H9 (cell line): Measurements from ENCODE around the gene F10. TPM values are rescaled to one million over a fixed set of nuclear protein-coding genes. Genes with fewer than 3 reads are reported as not detected.

Experiments
- DNase-seq: peaks from one replicate; pipeline ENCODE4 v3.0.0-alpha.2; 2017
- H2AFZ ChIP-seq: one replicate; pipeline ENCODE4 v1.6.1; 2013; ENCODE audit warnings: mild to moderate bottlenecking, low read length, control low read depth, moderate library complexity
- H2AK5ac ChIP-seq: 2 replicates; pipeline ENCODE4 v1.6.1; 2013; ENCODE audit warnings: low read length, control low read depth, mixed read lengths; ENCODE audit not compliant: insufficient read length
- H2BK120ac ChIP-seq: one replicate; pipeline ENCODE4 v1.6.1; 2013; ENCODE audit warnings: low read depth, mild to moderate bottlenecking, low read length, control low read depth, inconsistent platforms; ENCODE audit not compliant: poor library complexity, severe bottlenecking
- H2BK12ac ChIP-seq: 2 replicates; pipeline ENCODE4 v1.6.1; 2013; ENCODE audit warnings: low read length, control low read depth, mixed read lengths, low read depth; ENCODE audit not compliant: insufficient read length
- H2BK15ac ChIP-seq: 2 replicates; pipeline ENCODE4 v1.6.1; 2013; ENCODE audit warnings: low read depth, low read length, control low read depth
- H2BK20ac ChIP-seq: one replicate; pipeline ENCODE4 v1.6.1; 2013; ENCODE audit warnings: low read depth, mild to moderate bottlenecking, low read length, control low read depth, inconsistent platforms; ENCODE audit not compliant: poor library complexity, severe bottlenecking
- H2BK5ac ChIP-seq: 2 replicates; pipeline ENCODE4 v1.6.1; 2013; ENCODE audit warnings: low read length, control low read depth, mixed read lengths; ENCODE audit not compliant: insufficient read length
- H3K14ac ChIP-seq: 2 replicates; pipeline ENCODE4 v1.6.1; 2013; ENCODE audit warnings: low read length, control low read depth; ENCODE audit not compliant: insufficient read depth
- H3K18ac ChIP-seq: 2 replicates; pipeline ENCODE4 v1.6.1; 2013; ENCODE audit warnings: low read depth, mild to moderate bottlenecking, mixed read lengths, low read length, control low read depth; ENCODE audit not compliant: insufficient read length
- H3K23ac ChIP-seq: 2 replicates; pipeline ENCODE4 v1.6.1; 2013; ENCODE audit warnings: low read length, control low read depth, mixed read lengths, low read depth; ENCODE audit not compliant: insufficient read length
- H3K23me2 ChIP-seq: 2 replicates; pipeline ENCODE4 v1.6.1; 2013; ENCODE audit warnings: low read depth, mild to moderate bottlenecking, mixed read lengths, low read length, control low read depth; ENCODE audit not compliant: insufficient read length, poor library complexity, severe bottlenecking
- H3K27ac ChIP-seq: 2 replicates; pipeline ENCODE4 v1.5.1; 2013; ENCODE audit warnings: low read length, control low read depth, mixed read lengths, low read depth; ENCODE audit not compliant: insufficient read length
- H3K27me3 ChIP-seq: 2 replicates; pipeline ENCODE4 v1.6.1; 2013; ENCODE audit warnings: low read length, control low read depth, inconsistent platforms; ENCODE audit not compliant: insufficient read depth
- H3K4ac ChIP-seq: 2 replicates; pipeline ENCODE4 v1.6.1; 2013; ENCODE audit warnings: low read depth, mild to moderate bottlenecking, control low read depth, inconsistent platforms, low read length, moderate library complexity
- H3K4me1 ChIP-seq: 2 replicates; pipeline ENCODE4 v1.6.1; 2013; ENCODE audit warnings: low read length, control low read depth, inconsistent platforms; ENCODE audit not compliant: insufficient read depth
- H3K4me2 ChIP-seq: 2 replicates; pipeline ENCODE4 v1.6.1; 2013; ENCODE audit warnings: low read length, control low read depth, mixed read lengths; ENCODE audit not compliant: insufficient read length, insufficient read depth
- H3K56ac ChIP-seq: 2 replicates; pipeline ENCODE4 v1.6.1; 2013; ENCODE audit warnings: low read depth, mild to moderate bottlenecking, mixed read lengths, low read length, control low read depth; ENCODE audit not compliant: insufficient read length
- H3K79me1 ChIP-seq: 2 replicates; pipeline ENCODE4 v1.6.1; 2013; ENCODE audit warnings: low read depth, mild to moderate bottlenecking, moderate library complexity, low read length, control low read depth, inconsistent platforms; ENCODE audit not compliant: insufficient read depth, poor library complexity, severe bottlenecking
- H3K79me2 ChIP-seq: 2 replicates; pipeline ENCODE4 v1.6.1; 2013; ENCODE audit warnings: low read length, control low read depth, inconsistent platforms; ENCODE audit not compliant: insufficient read depth
- H3K9ac ChIP-seq: 2 replicates; pipeline ENCODE4 v1.6.1; 2013; ENCODE audit warnings: low read length, control low read depth, mixed read lengths; ENCODE audit not compliant: insufficient read length; ENCODE audit errors: extremely low read depth
- H3K9me3 ChIP-seq: one replicate; pipeline ENCODE4 v1.6.1; 2013; ENCODE audit warnings: low read depth, low read length, inconsistent platforms; ENCODE audit not compliant: control insufficient read depth
- H3T11ph ChIP-seq: one replicate; pipeline ENCODE4 v1.6.1; 2013; ENCODE audit warnings: mild to moderate bottlenecking, low read length, control low read depth, inconsistent platforms
- H4K20me1 ChIP-seq: one replicate; pipeline ENCODE4 v1.6.1; 2013; ENCODE audit not compliant: control insufficient read depth, insufficient read length, insufficient read depth
- H4K5ac ChIP-seq: 2 replicates; pipeline ENCODE4 v1.6.1; 2013; ENCODE audit warnings: low read depth, mild to moderate bottlenecking, mixed read lengths, low read length, control low read depth; ENCODE audit not compliant: insufficient read length
- H4K8ac ChIP-seq: replicated peaks from 2 replicates; pipeline ENCODE4 v1.6.1; 2013; ENCODE audit warnings: low read length, control low read depth, mixed read lengths, low read depth; ENCODE audit not compliant: insufficient read length
- H4K91ac ChIP-seq: 2 replicates; pipeline ENCODE4 v1.6.1; 2013; ENCODE audit warnings: low read depth, mild to moderate bottlenecking, moderate library complexity, mixed read lengths, low read length, control low read depth; ENCODE audit not compliant: insufficient read length
- H3K27ac Mint-ChIP-seq, 3 experiments: 2 replicates in 2 of 3; 3 replicates in 1 of 3; pipeline ENCODE4 v1.8.0; 2020 to 2021; ENCODE audit warnings: mixed read lengths in 3 of 3, mild to moderate bottlenecking in 1 of 3, moderate library complexity in 1 of 3
- H3K27me3 Mint-ChIP-seq: 2 replicates; pipeline ENCODE4 v1.8.0; 2021; ENCODE audit warnings: low read depth, mild to moderate bottlenecking, moderate library complexity, mixed read lengths
- H3K36me3 Mint-ChIP-seq, 3 experiments: 2 replicates in 2 of 3; 3 replicates in 1 of 3; pipeline ENCODE4 v1.8.0; 2020 to 2021; ENCODE audit warnings: low read depth in 3 of 3, mixed read lengths in 3 of 3; ENCODE audit not compliant: insufficient read depth in 1 of 3
- H3K4me1 Mint-ChIP-seq, 2 experiments: 2 replicates each; pipeline ENCODE4 v1.8.0; 2020; ENCODE audit warnings: mixed read lengths in 2 of 2
- H3K4me3 Mint-ChIP-seq, 2 experiments: 2 replicates in 1 of 2; 3 replicates in 1 of 2; pipeline ENCODE4 v1.8.0; 2020 to 2021; ENCODE audit warnings: mild to moderate bottlenecking in 2 of 2, mixed read lengths in 2 of 2, moderate library complexity in 1 of 2
- H3K9me3 Mint-ChIP-seq, 2 experiments: 2 replicates in 1 of 2; 3 replicates in 1 of 2; pipeline ENCODE4 v1.8.0; 2020; ENCODE audit warnings: mild to moderate bottlenecking in 2 of 2, mixed read lengths in 2 of 2, moderate library complexity in 1 of 2
- WGBS: extraction: QIAGEN DNeasy Blood & Tissue Kit; methylation state at CpG from one replicate; pipeline ENCODE4 v1.1.7; 2013; ENCODE audit warnings: missing lambda C conversion rate, low lambda C conversion rate, mixed read lengths; ENCODE audit not compliant: insufficient read length; ENCODE audit errors: extremely low coverage; 5-methylcytosine and 5-hydroxymethylcytosine counted together
- total RNA-seq: library from RNA; stranded (reverse); gene quantifications from 2 replicates; pipeline ENCODE4 v1.2.1, GENCODE V29; 2021
- TF ChIP-seq, protein P1 (sequence below): fragments of 200-600 bp; sonication (generic); conservative IDR thresholded peaks from 3 replicates; pipeline ENCODE4 v1.8.0; 2021; ENCODE audit warnings: antibody characterized with exemption, mild to moderate bottlenecking

F10 gene
- total RNA-seq, 1 experiment from 2014 or later: 1.7 TPM

DNA sequence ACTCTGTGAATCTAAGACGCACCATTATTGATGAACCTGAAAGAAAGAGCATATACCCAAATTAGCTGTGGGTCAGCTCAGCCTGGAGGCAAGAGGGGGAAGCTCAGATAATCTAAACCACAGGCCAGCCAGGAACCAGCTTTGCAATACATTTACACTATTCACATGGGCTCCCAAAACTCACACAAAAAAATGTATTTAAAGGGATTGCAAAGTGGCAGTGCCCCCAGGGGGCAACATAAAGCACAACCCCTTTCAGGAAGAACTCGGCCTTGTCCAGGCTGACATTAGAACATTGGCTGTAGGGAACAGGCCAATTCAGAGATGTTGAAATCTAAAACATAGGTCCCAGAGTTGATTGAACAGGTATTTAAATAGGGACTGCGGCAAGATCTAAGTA is 32.6 kb downstream of the F10 start:
- no peak overlapping the region for H3K4me3 Mint-ChIP-seq
- Histone ChIP-seq H2BK120ac (no peak overlapping the region), H2AK5ac (no peak overlapping the region), H4K20me1 (no peaks in the 10 kb centered on the region), H4K91ac (no peak overlapping the region), H3K23ac (no peak overlapping the region), H4K8ac (no peak overlapping the region), H2BK5ac (no peak overlapping the region), H3K23me2 (peaks cover 12% of the 10 kb centered on the region), H2BK15ac (no peak overlapping the region), H3K79me2 (no peaks in the 10 kb centered on the region), H3K27ac (no peak overlapping the region), H3K9me3 (no peaks in the 10 kb centered on the region), H3K14ac (no peak overlapping the region), H3K4me2 (no peak overlapping the region), H3K4me1 (no peaks in the 10 kb centered on the region; the same call in 1 of the 2 replicates), H3K18ac (no peak overlapping the region), H2AFZ (no peak overlapping the region), H2BK12ac (no peak overlapping the region), H3K56ac (no peak overlapping the region), H3K4ac (no peak overlapping the region), H4K5ac (no peak overlapping the region), H3K79me1 (no peaks in the 10 kb centered on the region), H3K9ac (no peak overlapping the region), H3T11ph (no peak overlapping the region), H3K27me3 (no peaks in the 10 kb centered on the region; the same call in 1 of the 2 replicates), H2BK20ac (no peak overlapping the region)
- no peak overlapping the region for H3K27ac Mint-ChIP-seq
- WGBS: no CpG with 5 or more reads among the region's 3 CpGs
- H3K36me3 Mint-ChIP-seq: peaks cover 0 to 4% (median 0%) of the 10 kb centered on the region in 3 experiments; a peak in 3 of 7 replicates
- peaks cover 44 to 51% of the 10 kb centered on the region in 2 experiments for H3K4me1 Mint-ChIP-seq
- TF ChIP-seq, protein P1, sequence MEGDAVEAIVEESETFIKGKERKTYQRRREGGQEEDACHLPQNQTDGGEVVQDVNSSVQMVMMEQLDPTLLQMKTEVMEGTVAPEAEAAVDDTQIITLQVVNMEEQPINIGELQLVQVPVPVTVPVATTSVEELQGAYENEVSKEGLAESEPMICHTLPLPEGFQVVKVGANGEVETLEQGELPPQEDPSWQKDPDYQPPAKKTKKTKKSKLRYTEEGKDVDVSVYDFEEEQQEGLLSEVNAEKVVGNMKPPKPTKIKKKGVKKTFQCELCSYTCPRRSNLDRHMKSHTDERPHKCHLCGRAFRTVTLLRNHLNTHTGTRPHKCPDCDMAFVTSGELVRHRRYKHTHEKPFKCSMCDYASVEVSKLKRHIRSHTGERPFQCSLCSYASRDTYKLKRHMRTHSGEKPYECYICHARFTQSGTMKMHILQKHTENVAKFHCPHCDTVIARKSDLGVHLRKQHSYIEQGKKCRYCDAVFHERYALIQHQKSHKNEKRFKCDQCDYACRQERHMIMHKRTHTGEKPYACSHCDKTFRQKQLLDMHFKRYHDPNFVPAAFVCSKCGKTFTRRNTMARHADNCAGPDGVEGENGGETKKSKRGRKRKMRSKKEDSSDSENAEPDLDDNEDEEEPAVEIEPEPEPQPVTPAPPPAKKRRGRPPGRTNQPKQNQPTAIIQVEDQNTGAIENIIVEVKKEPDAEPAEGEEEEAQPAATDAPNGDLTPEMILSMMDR: no peak
- H3K27me3 Mint-ChIP-seq: peaks cover 42% of the 10 kb centered on the region
- peaks cover 0 to 4% of the 10 kb centered on the region in 2 experiments; a peak in 3 of 5 replicates for H3K9me3 Mint-ChIP-seq
- peak; percentile 20 for DNase-seq
